Measurements from ENCODE around the gene MRPL39.
A peak's percentile ranks its signal among the peaks of the same experiment; 100 is the strongest.

The MRPL39 gene

GRCh38 chr21:25608044-25608737 is 910 bp upstream of the MRPL39 start:
- peak; percentile 70 for DNase-seq

GRCh38 chr21:25589887-25590286 is 17.4 kb downstream of the MRPL39 start:
- no peak for DNase-seq

DNA sequence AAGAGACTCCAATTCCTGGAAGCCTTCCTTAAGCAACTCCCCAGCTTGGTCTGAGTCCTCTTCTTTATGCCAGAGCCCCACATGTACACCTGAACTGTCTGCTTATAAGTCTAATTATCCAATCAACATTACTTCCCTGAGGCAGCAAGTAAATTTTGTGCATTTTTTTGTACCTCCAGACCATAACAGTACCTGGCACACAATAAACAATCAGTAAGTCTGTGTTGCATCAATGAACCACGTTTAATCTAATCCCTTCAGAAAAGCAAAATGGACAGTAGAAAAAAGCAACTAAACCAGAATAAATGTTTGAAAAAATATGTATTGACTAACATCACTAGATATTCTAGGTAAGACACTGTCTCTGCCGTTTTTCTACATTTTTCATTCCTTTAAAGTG is 20.5 kb downstream of the MRPL39 start:
- DNase-seq = no peak

DNA sequence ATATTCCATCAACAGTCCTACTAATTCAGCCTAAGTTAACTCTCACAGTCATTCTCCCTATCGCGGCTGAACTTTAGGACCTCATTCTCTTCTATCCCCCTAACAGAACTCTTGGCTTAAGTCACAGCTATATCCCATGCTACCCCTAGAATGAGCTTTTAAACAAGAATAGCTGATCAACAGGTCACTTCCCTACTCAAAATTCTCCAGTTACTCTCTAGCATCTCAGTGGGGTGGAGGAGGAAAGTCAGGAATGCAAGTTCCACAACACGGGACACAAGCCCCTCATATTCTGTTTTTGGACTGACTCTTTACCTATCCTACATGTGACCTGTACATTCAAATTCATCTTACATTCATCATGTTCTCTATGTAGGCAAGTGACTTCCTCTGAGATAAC is 21.0 kb downstream of the MRPL39 start:
- no peak for DNase-seq

GRCh38 chr21:25584833-25585676 is 22.2 kb downstream of the MRPL39 start:
- no peak for DNase-seq

DNA sequence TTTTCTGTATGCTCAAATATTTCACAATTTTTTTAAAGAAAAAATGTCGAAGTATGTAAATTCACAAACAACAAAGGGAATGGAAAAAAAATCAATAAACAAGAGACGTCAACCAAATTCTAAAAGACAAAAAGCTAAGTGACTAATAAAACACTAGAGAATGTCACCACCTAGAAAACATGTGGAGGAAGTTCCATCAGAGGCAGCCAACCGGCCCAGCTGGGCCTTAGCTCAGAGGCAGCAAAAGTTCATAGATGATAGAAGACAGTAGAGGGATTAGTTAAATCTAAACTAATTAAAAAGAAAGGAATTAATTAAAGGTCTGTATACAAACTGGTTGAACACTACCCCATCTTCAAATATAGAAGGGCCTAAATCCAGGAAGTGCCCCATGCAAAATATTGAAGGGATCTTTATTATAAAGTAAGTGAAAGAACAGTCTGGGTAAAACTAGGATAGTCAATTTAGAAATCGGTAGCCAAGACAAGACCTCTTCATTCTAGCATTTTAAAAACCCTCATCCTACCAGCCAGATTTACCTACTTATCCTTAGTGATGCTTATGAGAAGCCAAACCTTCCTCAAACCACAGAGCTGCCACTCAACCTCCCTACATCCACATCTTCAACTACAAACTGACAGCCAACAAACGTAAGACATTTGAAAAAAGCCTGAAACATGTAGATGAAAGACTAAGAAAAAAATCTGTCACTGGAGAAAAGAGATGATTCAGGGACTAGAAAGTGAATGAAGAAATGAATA is 23.7 kb downstream of the MRPL39 start:
- no peak for DNase-seq

DNA sequence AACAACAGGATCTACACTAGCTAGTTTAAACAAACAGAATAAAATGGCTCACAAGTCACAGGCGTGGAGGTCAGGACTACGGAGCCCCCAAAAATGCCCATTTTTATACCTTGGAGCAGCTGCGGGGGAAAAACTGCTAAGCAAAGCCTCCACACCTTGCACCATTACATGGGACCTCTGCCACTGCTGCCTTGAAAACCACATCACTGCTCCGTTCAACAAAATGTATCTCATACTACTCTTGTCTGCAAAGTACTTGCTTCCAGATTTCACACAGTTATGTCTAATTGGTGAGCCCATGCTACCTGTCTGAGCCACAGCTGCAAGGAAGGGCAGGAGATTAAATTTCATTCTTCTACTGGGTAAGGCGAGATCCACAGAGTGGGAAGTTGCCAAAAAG is 24.4 kb downstream of the MRPL39 start:
- DNase-seq = no peak

DNA sequence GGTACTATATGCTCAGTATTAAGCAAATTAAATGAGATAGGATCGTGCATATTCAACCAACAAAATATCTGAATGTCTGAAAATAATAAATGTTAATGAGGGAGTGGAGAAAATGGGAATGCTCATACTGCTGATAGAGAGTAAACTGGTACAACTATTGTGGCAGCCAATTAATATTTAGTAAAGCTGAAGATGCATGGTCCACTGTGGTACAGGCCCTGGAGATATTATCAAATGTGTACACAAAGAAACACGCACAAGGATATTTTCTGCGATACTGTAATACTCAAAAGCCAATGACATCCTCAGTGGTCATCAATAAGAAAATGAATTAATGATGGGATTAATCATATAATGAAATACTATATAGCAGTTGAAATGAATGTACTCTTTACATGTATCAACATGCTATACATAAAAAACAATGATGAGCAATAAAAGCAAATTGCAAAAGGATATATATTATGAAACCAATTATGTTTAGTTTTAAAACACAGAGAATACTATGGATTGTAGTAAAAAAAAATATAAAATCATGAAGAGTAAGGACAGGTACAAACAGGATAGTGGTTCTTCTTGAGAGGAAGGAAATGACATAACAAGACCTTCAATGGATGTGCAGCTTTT is 25.0 kb downstream of the MRPL39 start:
- DNase-seq = no peak

- no peak for DNase-seq
Observed at GRCh38 chr21:25581582-25581981, 25.7 kb downstream of the MRPL39 start.

GRCh38 chr21:25580912-25581260 is 26.4 kb downstream of the MRPL39 start:
- no peak for DNase-seq

GRCh38 chr21:25579226-25580013 is 27.9 kb downstream of the MRPL39 start:
- no peak for DNase-seq

DNA sequence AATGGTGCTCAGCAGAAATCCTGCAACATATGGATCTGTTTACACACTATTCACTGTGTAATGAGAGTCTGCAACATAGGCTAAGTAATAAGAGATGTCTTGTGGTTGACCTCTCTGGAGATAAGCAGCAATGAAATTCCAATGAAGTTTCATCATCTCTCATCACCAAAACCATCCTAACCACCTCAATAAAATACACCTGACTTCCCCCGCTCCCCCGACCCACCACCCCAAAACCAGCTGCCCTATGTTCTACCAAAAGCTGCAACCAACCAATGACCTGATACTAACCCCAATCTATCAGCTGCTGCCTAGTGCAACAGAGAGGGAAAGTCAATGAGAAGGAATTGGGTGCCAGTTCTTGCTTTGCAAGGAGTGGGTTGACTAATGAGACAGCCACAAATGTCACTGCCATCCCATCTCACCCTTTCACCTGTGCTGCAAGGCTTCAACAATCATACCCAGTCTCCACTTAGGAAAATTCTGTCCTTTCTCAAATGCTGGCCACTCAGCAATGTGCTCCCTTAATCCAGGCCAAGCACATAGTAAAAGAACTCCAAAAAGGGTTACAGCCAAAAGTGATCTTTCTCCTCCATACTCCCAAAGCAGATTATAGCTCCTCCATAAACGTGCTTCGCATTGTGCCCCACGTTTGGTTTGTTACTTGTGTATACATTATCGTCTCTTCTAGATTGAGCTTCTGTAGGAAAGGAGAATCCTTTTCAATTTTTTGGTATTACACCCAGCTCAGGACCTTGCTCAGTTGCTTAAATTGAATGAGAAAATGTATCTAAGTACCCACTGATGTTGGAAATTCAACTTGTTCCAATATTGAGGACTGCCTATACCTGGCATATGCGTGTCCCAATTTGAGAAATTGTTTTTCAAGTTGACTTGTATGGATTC is 29.0 kb downstream of the MRPL39 start:
- DNase-seq = no peak

DNA sequence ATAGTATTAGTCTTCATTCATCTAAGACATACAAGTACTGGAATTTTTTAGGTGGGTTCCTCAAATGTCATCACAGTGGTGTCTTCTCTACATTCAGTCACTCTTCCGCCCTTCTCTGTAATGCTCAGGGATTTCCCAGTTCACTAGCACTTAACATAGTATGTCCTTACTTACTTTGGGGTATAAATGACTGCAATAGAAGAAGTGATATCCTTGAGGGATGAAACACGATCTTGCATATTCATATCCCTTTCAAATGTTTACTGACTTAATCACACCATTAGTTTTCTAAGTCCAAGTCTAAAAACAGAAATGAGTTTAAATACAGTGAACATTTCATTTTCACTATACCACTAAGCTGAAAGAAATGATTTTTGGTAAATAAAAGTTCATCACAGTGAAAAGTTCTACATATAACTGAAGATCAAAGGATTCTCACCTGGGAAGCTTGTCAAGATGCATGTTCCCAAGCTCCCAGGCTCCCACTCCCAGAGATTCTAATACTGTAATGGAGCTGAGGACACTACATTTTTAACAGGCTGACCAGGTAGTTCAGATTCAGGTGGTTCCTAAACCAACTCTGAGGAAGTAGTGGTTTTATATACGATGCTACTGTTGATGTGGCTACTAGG is 29.7 kb downstream of the MRPL39 start:
- no peak for DNase-seq

DNA sequence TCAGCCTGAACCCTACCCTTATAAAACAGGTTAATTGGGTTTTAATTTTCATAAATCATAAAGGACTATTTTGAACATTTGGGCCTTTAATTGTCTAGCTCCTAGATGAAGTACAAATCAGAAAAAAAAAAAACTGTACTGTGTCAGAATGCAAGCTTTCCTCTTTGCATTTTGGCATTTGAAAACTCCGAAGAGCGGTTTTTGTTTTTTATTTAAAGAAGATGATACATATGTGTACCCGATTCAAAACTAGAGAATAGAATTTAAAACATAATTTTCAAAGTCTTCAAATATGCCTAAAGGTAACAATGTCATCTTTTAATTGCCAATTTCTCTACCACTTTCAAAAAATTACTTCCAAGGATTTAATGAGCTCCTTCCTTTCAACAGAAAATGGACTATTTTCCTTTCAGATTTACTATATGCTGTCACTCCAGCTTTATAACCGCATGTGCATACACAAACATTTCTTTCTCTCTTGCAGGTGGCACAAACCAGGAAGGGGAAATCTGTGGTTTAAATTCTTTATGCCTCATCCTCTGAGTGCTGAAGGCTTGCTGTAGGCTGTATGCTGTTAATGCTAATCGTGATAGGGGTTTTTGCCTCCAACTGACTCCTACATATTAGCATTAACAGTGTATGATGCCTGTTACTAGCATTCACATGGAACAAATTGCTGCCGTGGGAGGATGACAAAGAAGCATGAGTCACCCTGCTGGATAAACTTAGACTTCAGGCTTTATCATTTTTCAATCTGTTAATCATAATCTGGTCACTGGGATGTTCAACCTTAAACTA is 33.7 kb downstream of the MRPL39 start:
- DNase-seq = peak; percentile 14

- no peak for DNase-seq
Observed at GRCh38 chr21:25572861-25573310, 34.4 kb downstream of the MRPL39 start.

- DNase-seq = no peak
Observed at GRCh38 chr21:25571726-25572121, 35.6 kb downstream of the MRPL39 start.

DNA sequence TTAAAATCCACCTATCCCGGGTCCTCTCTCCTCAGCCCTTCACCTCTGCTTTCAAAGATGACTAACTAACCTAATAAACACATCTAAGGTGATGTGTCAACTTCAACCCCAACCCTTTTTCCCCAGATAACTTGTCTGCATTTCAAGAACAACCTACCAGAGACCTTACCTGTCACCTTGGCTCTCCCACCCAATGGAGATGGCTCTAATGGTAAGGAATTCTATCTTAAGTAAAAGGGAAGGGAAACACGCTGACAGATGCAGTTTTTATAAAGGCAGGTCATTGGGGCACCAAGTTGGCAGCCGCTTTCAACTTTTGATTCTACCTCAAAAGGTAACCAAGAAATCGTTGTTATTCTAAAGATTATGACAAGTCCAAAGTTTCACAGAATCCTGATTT is 37.6 kb downstream of the MRPL39 start:
- DNase-seq = no peak

DNA sequence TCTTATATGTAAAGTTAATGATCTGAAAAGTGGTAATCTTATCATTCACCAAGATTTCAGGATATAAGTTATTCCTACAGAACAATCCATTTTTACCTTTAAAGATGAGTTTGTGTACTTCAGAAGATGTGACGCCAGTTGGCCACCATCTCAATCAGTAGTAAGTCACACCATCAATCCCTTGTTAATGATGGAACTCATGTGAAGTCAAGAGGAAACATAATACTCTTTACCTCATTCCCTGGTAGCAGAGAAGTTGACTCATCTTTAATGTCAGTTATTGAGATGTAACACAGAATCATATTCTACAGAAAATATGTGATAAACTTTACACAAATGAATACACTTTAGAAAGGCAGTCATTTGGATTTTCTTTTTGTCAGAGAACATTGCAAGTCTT is 38.2 kb downstream of the MRPL39 start:
- DNase-seq = no peak

DNA sequence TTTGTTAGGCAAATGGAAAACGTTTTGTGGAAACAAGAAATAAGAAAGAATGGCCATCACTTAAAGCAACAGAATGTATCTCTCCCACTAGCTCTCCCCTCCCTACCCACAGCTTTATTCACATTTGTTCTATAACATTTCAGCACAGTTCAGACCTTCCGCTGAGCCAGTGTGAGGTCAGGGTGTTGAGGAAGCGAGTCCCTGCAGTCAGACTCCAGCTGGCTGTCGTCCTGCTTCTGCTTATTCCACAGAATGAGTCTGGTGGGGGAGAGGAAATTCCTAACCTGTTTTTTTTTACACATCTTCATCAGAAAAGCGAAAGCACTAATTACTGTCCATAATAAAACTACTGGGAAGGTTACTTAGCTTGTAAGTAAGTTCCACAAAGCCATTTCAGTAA is 39.0 kb downstream of the MRPL39 start:
- DNase-seq = no peak

- DNase-seq = no peak
Observed at GRCh38 chr21:25567472-25567871, 39.8 kb downstream of the MRPL39 start.

All from activated gamma-delta T cell treated with Interleukin-2 at 50 U/mL for 16 hours (primary cell).